Stimulated activated CD4-positive, alpha-beta T cell treated with anti-CD3 and anti-CD28 coated beads, Interleukin-2, amount 100 ng/mL, for 4 hours (primary cell): Measurements from ENCODE around the gene TRAPPC2L.
"Not testable (repeated sequence)": the region's sequence is repeated elsewhere in the genome, so short reads cannot be mapped to it uniquely, and the experiment has no call there.

Experiments
- DNase-seq: peaks from one replicate; pipeline ENCODE4 v3.0.0-alpha.2; 2020; ENCODE audit warnings: low read depth

TRAPPC2L gene

GRCh38 chr16:88818575-88818874 lies 38.4 kb upstream of the TRAPPC2L start:
- DNase-seq, result no peak

- DNase-seq, result no peak
These were observed 37.8 kb upstream of the TRAPPC2L start for GRCh38 chr16:88819126-88819525.

- no peak for DNase-seq
These were observed 36.4 kb upstream of the TRAPPC2L start for GRCh38 chr16:88820385-88821025.

GRCh38 chr16:88821168-88821850 lies 35.6 kb upstream of the TRAPPC2L start:
- DNase-seq, result no peak

GRCh38 chr16:88822281-88823040 lies 34.5 kb upstream of the TRAPPC2L start:
- no peak for DNase-seq

GRCh38 chr16:88823646-88824045 lies 33.3 kb upstream of the TRAPPC2L start:
- not testable (repeated sequence) for DNase-seq

- no peak for DNase-seq
These were observed 32.5 kb upstream of the TRAPPC2L start for GRCh38 chr16:88824256-88825077.

- no peak for DNase-seq
These were observed 31.8 kb upstream of the TRAPPC2L start for GRCh38 chr16:88825146-88825545.

GRCh38 chr16:88826070-88826840 lies 30.7 kb upstream of the TRAPPC2L start:
- DNase-seq, result no peak

GRCh38 chr16:88827727-88828126 lies 29.2 kb upstream of the TRAPPC2L start:
- no peak for DNase-seq

GRCh38 chr16:88828711-88829110 lies 28.2 kb upstream of the TRAPPC2L start:
- DNase-seq, result no peak

- no peak for DNase-seq
These were observed 26.7 kb upstream of the TRAPPC2L start for GRCh38 chr16:88830258-88830657.

GRCh38 chr16:88830783-88831182 lies 26.1 kb upstream of the TRAPPC2L start:
- no peak for DNase-seq

GRCh38 chr16:88831838-88832237 lies 25.1 kb upstream of the TRAPPC2L start:
- no peak for DNase-seq

- no peak for DNase-seq
These were observed 23.8 kb upstream of the TRAPPC2L start for GRCh38 chr16:88833086-88833485.

GRCh38 chr16:88834670-88835069 lies 22.3 kb upstream of the TRAPPC2L start:
- DNase-seq, result no peak

- DNase-seq, result no peak
These were observed 21.5 kb upstream of the TRAPPC2L start for GRCh38 chr16:88835383-88835782.

- DNase-seq, result no peak
These were observed 21.1 kb upstream of the TRAPPC2L start for GRCh38 chr16:88835818-88836217.

GRCh38 chr16:88836791-88837190 lies 20.1 kb upstream of the TRAPPC2L start:
- no peak for DNase-seq

GRCh38 chr16:88837806-88838205 lies 19.1 kb upstream of the TRAPPC2L start:
- no peak for DNase-seq

- DNase-seq, result no peak
These were observed 18.4 kb upstream of the TRAPPC2L start for GRCh38 chr16:88838566-88838965.
